MM.1S (cell line): ENCODE data around the gene ATF7.

ENCODE experiments used
- CTCF ChIP-seq: fragments of 300-600 bp; sonication (generic); IDR thresholded peaks from 2 replicates; pipeline ENCODE4 v1.5.1; 2016; ENCODE audit warnings: antibody characterized with exemption, low read length, mixed read lengths
- EZH2 ChIP-seq: fragments of 300-600 bp; sonication (generic); optimal IDR thresholded peaks from 2 replicates; pipeline ENCODE3; 2017; ENCODE audit warnings: low read depth, mild to moderate bottlenecking, antibody characterized with exemption, low read length, mixed read lengths

- no peak for TF ChIP-seq CTCF
- no peak for TF ChIP-seq EZH2
Measured at GRCh38 chr12:53463802-53464560, 162.2 kb downstream of the ATF7 start.
